Measurements from ENCODE around the gene TNMD. TPM values are rescaled to one million over a fixed set of nuclear protein-coding genes. Genes with fewer than 3 reads are reported as not detected.

The TNMD gene
- total RNA-seq, 2 experiments from 2014 or later, result not detected

- H3K4me3 Mint-ChIP-seq, result no peak overlapping the region
- CTCF ChIA-PET, result no interaction called here
- H3K4me1 Mint-ChIP-seq (ENCODE audit: low read depth), result no peaks in the 10 kb centered on the region
- no peak overlapping the region for H3K27ac Mint-ChIP-seq
- intact Hi-C loops (cut with micrococcal nuclease), result no loop called here
- TF ChIP-seq, protein P1, sequence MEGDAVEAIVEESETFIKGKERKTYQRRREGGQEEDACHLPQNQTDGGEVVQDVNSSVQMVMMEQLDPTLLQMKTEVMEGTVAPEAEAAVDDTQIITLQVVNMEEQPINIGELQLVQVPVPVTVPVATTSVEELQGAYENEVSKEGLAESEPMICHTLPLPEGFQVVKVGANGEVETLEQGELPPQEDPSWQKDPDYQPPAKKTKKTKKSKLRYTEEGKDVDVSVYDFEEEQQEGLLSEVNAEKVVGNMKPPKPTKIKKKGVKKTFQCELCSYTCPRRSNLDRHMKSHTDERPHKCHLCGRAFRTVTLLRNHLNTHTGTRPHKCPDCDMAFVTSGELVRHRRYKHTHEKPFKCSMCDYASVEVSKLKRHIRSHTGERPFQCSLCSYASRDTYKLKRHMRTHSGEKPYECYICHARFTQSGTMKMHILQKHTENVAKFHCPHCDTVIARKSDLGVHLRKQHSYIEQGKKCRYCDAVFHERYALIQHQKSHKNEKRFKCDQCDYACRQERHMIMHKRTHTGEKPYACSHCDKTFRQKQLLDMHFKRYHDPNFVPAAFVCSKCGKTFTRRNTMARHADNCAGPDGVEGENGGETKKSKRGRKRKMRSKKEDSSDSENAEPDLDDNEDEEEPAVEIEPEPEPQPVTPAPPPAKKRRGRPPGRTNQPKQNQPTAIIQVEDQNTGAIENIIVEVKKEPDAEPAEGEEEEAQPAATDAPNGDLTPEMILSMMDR (IDR thresholded peaks at IDR 0.05), result no peak
- no peaks in the 10 kb centered on the region for H3K36me3 Mint-ChIP-seq (ENCODE audit: low read depth)
- no peaks in the 10 kb centered on the region for H3K9me3 Mint-ChIP-seq
- POLR2A ChIA-PET, result no interaction called here
- peaks cover 13% of the 10 kb centered on the region for H3K27me3 Mint-ChIP-seq
- ATAC-seq, result no peak
- DNase-seq, result no peak
Measured at GRCh38 chrX:100642290-100642689, 57.6 kb downstream of the TNMD start.

- H3K4me3 Mint-ChIP-seq, result no peak overlapping the region
- DNase-seq, result no peak
- H3K27me3 Mint-ChIP-seq, result peaks cover 13% of the 10 kb centered on the region
- TF ChIP-seq, protein P1 (IDR thresholded peaks at IDR 0.05), result no peak
- H3K4me1 Mint-ChIP-seq (ENCODE audit: low read depth), result no peaks in the 10 kb centered on the region
- no peaks in the 10 kb centered on the region for H3K9me3 Mint-ChIP-seq
- ChIA-PET POLR2A (no interaction called here), CTCF (no interaction called here)
- ATAC-seq, result no peak
- H3K27ac Mint-ChIP-seq, result no peak overlapping the region
- H3K36me3 Mint-ChIP-seq (ENCODE audit: low read depth), result no peaks in the 10 kb centered on the region
- intact Hi-C loops (cut with micrococcal nuclease), result no loop called here
Measured at GRCh38 chrX:100643212-100643611, 58.5 kb downstream of the TNMD start.

DNA sequence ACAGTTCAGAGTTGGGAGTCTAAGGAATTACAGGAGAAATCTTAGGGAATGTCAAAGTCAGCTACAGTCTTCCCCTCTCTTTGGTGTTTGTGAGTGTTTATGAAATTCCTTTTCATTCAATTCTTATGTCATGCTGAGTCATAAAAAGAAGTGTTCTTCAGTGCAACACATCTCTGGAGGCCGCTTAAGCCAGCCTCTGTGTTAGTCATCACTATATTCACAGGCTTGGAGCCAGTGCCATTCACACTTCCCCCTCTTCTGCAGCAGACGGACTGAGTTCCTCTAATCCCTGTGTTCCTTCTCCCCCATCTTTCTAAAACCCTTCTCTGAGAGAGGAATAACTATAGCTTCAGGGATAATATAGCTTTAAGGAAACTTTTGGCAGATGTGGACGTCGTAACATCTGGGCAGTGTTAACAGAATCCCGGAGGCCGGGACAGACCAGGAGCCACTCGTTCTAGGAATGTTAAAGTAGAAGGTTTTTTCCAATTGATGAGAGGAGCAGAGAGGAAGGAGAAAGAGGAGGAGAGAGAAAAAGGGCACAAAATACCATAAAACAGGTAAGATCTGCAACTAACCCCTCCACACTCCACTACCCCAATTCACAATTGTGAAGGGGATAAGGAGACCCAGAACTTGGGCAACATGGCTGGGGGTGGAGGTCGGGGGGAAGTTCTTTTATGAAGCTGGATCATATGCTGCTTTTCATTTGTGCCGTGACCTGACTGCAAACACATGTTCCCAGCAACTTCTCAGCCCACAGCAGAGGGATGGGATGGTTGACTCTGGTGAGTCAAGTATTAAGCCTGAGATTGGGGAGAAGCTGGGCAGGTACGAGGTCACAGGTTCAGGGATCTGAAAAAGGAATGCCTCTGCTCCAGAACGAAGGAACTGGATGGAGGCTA, 59.5 kb downstream of the TNMD start, which contains the start of gene SRPX2:
Gene SRPX2, plus strand, starts transcription at position 244 of the 905 bp plus-strand sequence. CDS start 2,124 bp downstream, outside the sequence.
- ATAC-seq, result no peak

DNA sequence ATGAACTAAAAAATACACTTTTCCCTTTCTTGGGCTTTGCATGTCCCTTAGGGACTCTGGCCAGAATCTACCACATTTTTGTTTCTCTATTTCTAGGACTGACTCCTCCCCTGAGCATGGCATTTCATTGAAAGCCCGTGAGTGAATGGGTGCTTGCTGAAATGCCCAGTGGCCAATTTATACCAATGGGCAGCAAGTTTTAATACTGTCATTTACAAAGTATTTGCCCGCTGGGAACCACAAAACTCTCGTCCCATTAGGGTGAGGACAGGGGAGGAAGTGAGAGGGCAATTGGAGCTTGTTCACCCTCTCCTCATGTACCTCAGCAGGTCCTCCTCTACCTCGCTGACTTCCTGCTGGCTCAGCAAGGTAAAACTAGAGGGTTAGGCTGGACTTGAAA, 60.4 kb downstream of the TNMD start:
- intact Hi-C loops (cut with micrococcal nuclease), result no loop called here
- H3K27me3 Mint-ChIP-seq, result peaks cover 9% of the 10 kb centered on the region

More for the DNA sequence above, 59.5 kb downstream of the TNMD start, which contains the start of gene SRPX2:
- ChIA-PET CTCF (no interaction called here), POLR2A (no interaction called here)
- TF ChIP-seq, protein P1 (IDR thresholded peaks at IDR 0.05), result no peak
- Mint-ChIP-seq H3K4me3 (no peak within 1 kb of the TSS), H3K36me3 (ENCODE audit: low read depth) (no peaks in the 10 kb centered on the region), H3K9me3 (no peaks in the 10 kb centered on the region), H3K27me3 (peaks cover 13% of the 10 kb centered on the region), H3K27ac (no peak within 1 kb of the TSS), H3K4me1 (ENCODE audit: low read depth) (no peaks in the 10 kb centered on the region)
- no peak for DNase-seq
- intact Hi-C loops (cut with micrococcal nuclease), result no loop called here

More for the DNA sequence above, 60.4 kb downstream of the TNMD start:
- no peaks in the 10 kb centered on the region for H3K4me1 Mint-ChIP-seq (ENCODE audit: low read depth)
- ATAC-seq (no peak), DNase-seq (no peak)
- H3K36me3 Mint-ChIP-seq (ENCODE audit: low read depth), result no peaks in the 10 kb centered on the region
- H3K9me3 Mint-ChIP-seq, result no peaks in the 10 kb centered on the region
- no peak overlapping the region for H3K4me3 Mint-ChIP-seq
- no peak overlapping the region for H3K27ac Mint-ChIP-seq
- CTCF ChIA-PET, result interaction anchor here (1.3 kb wide), 1 partner anchor 133 kb away, joined by 3 read pairs; no protein-coding TSS in a partner anchor
- TF ChIP-seq, protein P1 (IDR thresholded peaks at IDR 0.05), result no peak
- POLR2A ChIA-PET, result no interaction called here
